Liver (tissue), 3 donors: Measurements from ENCODE around the gene DEK.

Source experiments
- CTCF ChIP-seq: fragments of 150-350 bp; IDR thresholded peaks from 2 replicates; pipeline ENCODE4 v1.5.1; 2017; ENCODE audit warnings: improper control_type of control experiment, low read depth, low read length; ENCODE audit not compliant: missing input control
- EGR1 ChIP-seq, 2 donors: IDR thresholded peaks; 2 replicates each; pipeline ENCODE4 v1.6.1; 2016 to 2018; ENCODE audit warnings: antibody characterized with exemption in 2 of 2, low read depth in 2 of 2
- HNF4A ChIP-seq, 2 donors: conservative IDR thresholded peaks; 2 replicates each; pipeline ENCODE4 v1.6.1; 2016; ENCODE audit warnings: antibody characterized with exemption in 2 of 2, mild to moderate bottlenecking in 2 of 2
- REST ChIP-seq: IDR thresholded peaks from 2 replicates; pipeline ENCODE4 v1.6.1; 2016; ENCODE audit warnings: antibody characterized with exemption, mild to moderate bottlenecking
- RXRA ChIP-seq, 2 donors: IDR thresholded peaks; 2 replicates each; pipeline ENCODE4 v1.6.1; 2017 to 2018; ENCODE audit warnings: antibody characterized with exemption in 2 of 2, mild to moderate bottlenecking in 1 of 2
- TF ChIP-seq, protein P1 (sequence below): IDR thresholded peaks from 2 replicates; pipeline ENCODE4 v1.6.1; 2016; ENCODE audit warnings: antibody characterized with exemption
- donor health status: healthy.
- donor health status: healthy.

DNA sequence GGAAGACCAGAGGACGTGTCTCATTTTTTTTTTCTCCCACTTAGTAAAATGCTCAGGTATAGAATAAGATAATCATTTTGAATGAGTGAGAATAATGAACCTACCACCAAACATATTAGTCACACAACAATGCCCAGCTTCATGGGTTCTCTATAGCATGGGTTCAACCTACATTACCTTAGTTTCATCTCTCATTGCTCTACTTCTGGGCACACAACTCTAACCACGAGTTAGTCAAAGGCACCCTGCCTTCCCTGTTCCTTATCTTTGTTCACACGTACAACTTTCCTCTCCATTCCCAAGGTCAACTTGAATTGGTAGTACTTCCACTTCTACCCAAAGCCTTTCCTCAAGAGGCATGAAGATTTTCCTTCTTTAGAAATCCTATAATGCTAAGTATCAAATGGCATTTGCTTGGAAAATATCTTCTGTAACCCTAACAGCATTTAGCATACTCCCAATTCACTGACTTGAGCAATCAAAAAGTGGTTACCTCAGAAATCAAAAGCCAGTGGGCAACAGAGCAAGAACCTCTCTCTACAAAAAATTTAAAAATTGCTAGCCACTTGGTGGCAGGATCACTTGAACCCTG is 20.9 kb downstream of the DEK start:
- TF ChIP-seq RXRA (IDR thresholded peaks at IDR 0.05) (no peak), CTCF (no peak), REST (no peak), HNF4A (conservative IDR thresholded peaks at IDR 0.05) (no peak), EGR1 (IDR thresholded peaks at IDR 0.05; ENCODE audit: low read depth in 2 of 2) (no peak)
- TF ChIP-seq, protein P1, sequence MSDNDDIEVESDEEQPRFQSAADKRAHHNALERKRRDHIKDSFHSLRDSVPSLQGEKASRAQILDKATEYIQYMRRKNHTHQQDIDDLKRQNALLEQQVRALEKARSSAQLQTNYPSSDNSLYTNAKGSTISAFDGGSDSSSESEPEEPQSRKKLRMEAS: no peak
